Fibroblast of pulmonary artery (primary cell): ENCODE measurements around the gene RBM28.

Experiments used
- DNase-seq: peaks from one replicate; pipeline ENCODE4 v3.0.0-alpha.2; 2010; ENCODE audit warnings: low read depth
- H3K4me3 ChIP-seq: replicated peaks from 2 replicates; pipeline ENCODE4 v1.5.1; 2011; ENCODE audit warnings: low read depth, mild to moderate bottlenecking, control low read depth, low read length, moderate library complexity
- CTCF ChIP-seq: IDR thresholded peaks from 2 replicates; pipeline ENCODE4 v1.5.1; 2011; ENCODE audit warnings: mild to moderate bottlenecking, control low read depth, low read length, inconsistent platforms; ENCODE audit errors: missing control alignments

RBM28 gene

GRCh38 chr7:128357217-128357613 lies 13.5 kb upstream of the RBM28 start:
- no peak for DNase-seq
- no peak for TF ChIP-seq CTCF
- H3K4me3 ChIP-seq, result no peak overlapping the region

GRCh38 chr7:128356546-128357216 lies 13.0 kb upstream of the RBM28 start:
- no peak for DNase-seq
- TF ChIP-seq CTCF, result no peak
- H3K4me3 ChIP-seq, result no peak overlapping the region

- no peak for DNase-seq
- H3K4me3 ChIP-seq, result no peak overlapping the region
- TF ChIP-seq CTCF, result no peak
Measured at GRCh38 chr7:128353610-128354009, 9.9 kb upstream of the RBM28 start.

GRCh38 chr7:128353189-128353588 lies 9.5 kb upstream of the RBM28 start:
- no peak overlapping the region for H3K4me3 ChIP-seq
- DNase-seq, result no peak
- TF ChIP-seq CTCF, result no peak

- no peak for DNase-seq
- TF ChIP-seq CTCF, result no peak
- no peak overlapping the region for H3K4me3 ChIP-seq
Measured at GRCh38 chr7:128352636-128353035, 8.9 kb upstream of the RBM28 start.

GRCh38 chr7:128352153-128352537 lies 8.4 kb upstream of the RBM28 start:
- DNase-seq, result peak; percentile 51
- no peak overlapping the region for H3K4me3 ChIP-seq
- TF ChIP-seq CTCF, result peak; percentile 19
